Neural cell (in vitro differentiated cells): ENCODE measurements around the gene CUX1.

Experiments used
- CTCF ChIP-seq: fragments of 450-650 bp; IDR thresholded peaks from 2 replicates; pipeline ENCODE4 v1.5.1; 2014; ENCODE audit warnings: antibody characterized with exemption, mild to moderate bottlenecking, moderate library complexity; ENCODE audit not compliant: poor library complexity, severe bottlenecking
- RAD21 ChIP-seq: fragments of 450-650 bp; conservative IDR thresholded peaks from 2 replicates; pipeline ENCODE4 v1.6.1; 2014; ENCODE audit warnings: antibody characterized with exemption, mild to moderate bottlenecking, moderate library complexity
- REST ChIP-seq: IDR thresholded peaks from 2 replicates; pipeline ENCODE4 v1.6.1; 2012; ENCODE audit warnings: borderline replicate concordance

GRCh38 chr7:102101926-102102325 is 284.5 kb downstream of the CUX1 start:
- TF ChIP-seq CTCF (no peak), RAD21 (no peak), REST (no peak)
